ENCODE results near the gene CKAP2. TPM values are rescaled to one million over a fixed set of nuclear protein-coding genes. Genes with fewer than 3 reads are reported as not detected.

The CKAP2 gene
- total and polyA plus RNA-seq, 2 of the 8 experiments (the other 6 are each of a cell fraction or from before 2014, with no cell fraction given) = 8.3 to 70.7 TPM

GRCh38 chr13:52463526-52463925, 8.2 kb downstream of the CKAP2 start:
- no peak for DNase-seq (ENCODE audit: low read depth in 1 of 2, low spot score in 2 of 2)
- H2BK120ac ChIP-seq (replicated peaks; ENCODE audit: low read depth, low read length) = no peak overlapping the region
- no peak overlapping the region for H2BK12ac ChIP-seq (ENCODE audit: low read depth, low read length)
- H4K91ac ChIP-seq (replicated peaks; ENCODE audit: insufficient read length, low read length) = no peak overlapping the region
- no peak overlapping the region for H2BK5ac ChIP-seq (ENCODE audit: low read depth, low read length)
- no peak overlapping the region for H4K5ac ChIP-seq (ENCODE audit: insufficient read length, low read depth, low read length)
- no peak overlapping the region for H3K4me2 ChIP-seq (ENCODE audit: insufficient read depth in 1 of 2, low read depth in 2 of 2, low read length in 2 of 2)
- peaks cover 0 to 2% of the 10 kb centered on the region in 2 experiments for H4K20me1 ChIP-seq (replicated peaks in 1 of 2; ENCODE audit: control insufficient read depth in 1 of 2, insufficient read depth in 2 of 2, low read length in 2 of 2)
- ChIA-PET POLR2A (ENCODE audit: partially characterized antibody) (no interaction called here), CTCF (ENCODE audit: partially characterized antibody) (interaction anchor here (0.6 to 2.3 kb wide), 2 partner anchors 12 to 462 kb away, joined by 4 to 7 read pairs; partner anchors contain the start of gene VPS36)
- no peak overlapping the region for H2AFZ ChIP-seq (ENCODE audit: low read length)
- H3K9me3 ChIP-seq (ENCODE audit: insufficient read depth in 2 of 2, low read depth in 1 of 2, low read length in 1 of 2) = no peaks in the 10 kb centered on the region
- no peak overlapping the region for H2AK5ac ChIP-seq (ENCODE audit: low read depth, low read length)
- no peak overlapping the region for H3K56ac ChIP-seq (replicated peaks; ENCODE audit: insufficient read length, low read depth, low read length)
- H3K36me3 ChIP-seq (ENCODE audit: control insufficient read depth in 2 of 4, insufficient read depth in 4 of 4, low read length in 3 of 4) = peaks cover 12 to 87% (median 41%) of the 10 kb centered on the region in 4 experiments
- no peak overlapping the region for H3K27ac ChIP-seq (ENCODE audit: low read depth, low read length)
- H3K4me1 ChIP-seq (replicated peaks in 1 of 4; ENCODE audit: control insufficient read depth in 3 of 4, insufficient read depth in 4 of 4, low read length in 3 of 4) = no peaks in the 10 kb centered on the region
- no peak overlapping the region for H3K4me3 ChIP-seq (ENCODE audit: extremely low read depth in 1 of 4, insufficient read depth in 2 of 4, low read depth in 3 of 4, low read length in 4 of 4)
- no peaks in the 10 kb centered on the region; the same call in 1 of the 2 replicates for H3K79me1 ChIP-seq (ENCODE audit: low read depth, low read length)
- no peak overlapping the region for H3K23ac ChIP-seq (ENCODE audit: insufficient read length)
- no peaks in the 10 kb centered on the region for H3K27me3 ChIP-seq (replicated peaks in 1 of 4; ENCODE audit: control insufficient read depth in 3 of 4, extremely low read depth in 1 of 4, insufficient read depth in 3 of 4, low read length in 3 of 4)
- H4K8ac ChIP-seq (ENCODE audit: extremely low read depth, insufficient read depth, low read length) = no peak overlapping the region
- H3K18ac ChIP-seq (ENCODE audit: extremely low read depth, low read length) = no peak overlapping the region
- no peak overlapping the region for H2BK15ac ChIP-seq (ENCODE audit: low read length)
- H3K23me2 ChIP-seq (ENCODE audit: low read depth, low read length) = no peaks in the 10 kb centered on the region
- WGBS, 2 experiments (ENCODE audit: extremely low coverage in 1 of 2, insufficient coverage in 1 of 2, insufficient read length in 1 of 2, insufficient replicate concordance in 2 of 2, low coverage in 1 of 2, low lambda C conversion rate in 2 of 2, missing lambda C conversion rate in 1 of 2) = 90% methylated on average over 4 of the region's 4 CpGs; no CpG with 5 or more reads in 1 of the 2 experiments
- no peak overlapping the region for H3K9ac ChIP-seq (replicated peaks in 1 of 4; ENCODE audit: extremely low read depth in 1 of 4, low read depth in 3 of 4, low read length in 3 of 4)
- no peak for FAIRE-seq
- H2BK20ac ChIP-seq (ENCODE audit: low read length) = no peak overlapping the region
- no peak overlapping the region for H3K4ac ChIP-seq (replicated peaks; ENCODE audit: insufficient read length, low read depth, low read length)
- H3K14ac ChIP-seq (ENCODE audit: insufficient read length) = no peak overlapping the region
- peaks cover 0 to 5% of the 10 kb centered on the region in 2 experiments; a peak in 1 of 4 replicates for H3K79me2 ChIP-seq (ENCODE audit: control insufficient read depth in 1 of 2, insufficient read depth in 2 of 2, low read length in 2 of 2)
- no peak for TF ChIP-seq E2F6 (IDR thresholded peaks at IDR 0.05)
- TF ChIP-seq SIX5 (IDR thresholded peaks at IDR 0.05; ENCODE audit: low read depth, low read length) = no peak
- no peak for TF ChIP-seq TAF1 (IDR thresholded peaks at IDR 0.05; ENCODE audit: low read depth, low read length)
- no peak for TF ChIP-seq MAX (IDR thresholded peaks at IDR 0.05)
- TF ChIP-seq POLR2A (IDR thresholded peaks at IDR 0.05; ENCODE audit: control extremely low read depth in 1 of 2, low read depth in 2 of 2, low read length in 2 of 2) = no peak
- TF ChIP-seq RBBP5 (IDR thresholded peaks at IDR 0.05; ENCODE audit: borderline replicate concordance, low read depth, low read length) = no peak
- no peak for TF ChIP-seq ATF2 (IDR thresholded peaks at IDR 0.05; ENCODE audit: low read length)
- TF ChIP-seq EZH2 (IDR thresholded peaks at IDR 0.05; ENCODE audit: low read depth, low read length, severe bottlenecking) = no peak
- no peak for TF ChIP-seq CTBP2 (IDR thresholded peaks at IDR 0.05; ENCODE audit: borderline replicate concordance, insufficient read depth, insufficient read length, low read length)
- TF ChIP-seq GTF2F1 (IDR thresholded peaks at IDR 0.05; ENCODE audit: borderline replicate concordance, low read depth, low read length) = no peak

Measured in H1 (cell line).